Fibroblast of skin of left quadriceps (primary cell): ENCODE data around the gene WDR35.

Experiments
- DNase-seq, 2 experiments: peaks; one replicate each; pipeline ENCODE4 v3.0.0-alpha.2; 2013; ENCODE audit warnings: low read depth in 2 of 2

Gene WDR35

DNA sequence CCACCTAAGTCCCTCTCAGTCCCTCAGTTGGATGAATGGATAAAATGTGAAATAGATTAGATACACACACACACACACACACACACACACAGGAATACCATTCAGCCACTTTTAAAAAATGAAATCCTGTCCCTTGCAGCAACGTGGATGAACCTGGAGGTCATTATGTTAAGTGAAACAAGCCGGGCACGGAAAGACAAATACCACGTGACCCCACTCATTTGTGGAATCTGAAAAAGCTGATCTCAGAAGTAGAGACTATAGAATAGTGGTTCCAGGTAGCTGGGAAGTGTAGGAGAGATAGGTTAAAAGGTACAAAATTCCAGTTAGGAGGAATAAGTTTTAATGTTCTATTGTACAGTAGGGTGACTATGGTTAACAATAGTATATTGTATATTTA is 119.1 kb downstream of the WDR35 start:
- DNase-seq: no peak

DNA sequence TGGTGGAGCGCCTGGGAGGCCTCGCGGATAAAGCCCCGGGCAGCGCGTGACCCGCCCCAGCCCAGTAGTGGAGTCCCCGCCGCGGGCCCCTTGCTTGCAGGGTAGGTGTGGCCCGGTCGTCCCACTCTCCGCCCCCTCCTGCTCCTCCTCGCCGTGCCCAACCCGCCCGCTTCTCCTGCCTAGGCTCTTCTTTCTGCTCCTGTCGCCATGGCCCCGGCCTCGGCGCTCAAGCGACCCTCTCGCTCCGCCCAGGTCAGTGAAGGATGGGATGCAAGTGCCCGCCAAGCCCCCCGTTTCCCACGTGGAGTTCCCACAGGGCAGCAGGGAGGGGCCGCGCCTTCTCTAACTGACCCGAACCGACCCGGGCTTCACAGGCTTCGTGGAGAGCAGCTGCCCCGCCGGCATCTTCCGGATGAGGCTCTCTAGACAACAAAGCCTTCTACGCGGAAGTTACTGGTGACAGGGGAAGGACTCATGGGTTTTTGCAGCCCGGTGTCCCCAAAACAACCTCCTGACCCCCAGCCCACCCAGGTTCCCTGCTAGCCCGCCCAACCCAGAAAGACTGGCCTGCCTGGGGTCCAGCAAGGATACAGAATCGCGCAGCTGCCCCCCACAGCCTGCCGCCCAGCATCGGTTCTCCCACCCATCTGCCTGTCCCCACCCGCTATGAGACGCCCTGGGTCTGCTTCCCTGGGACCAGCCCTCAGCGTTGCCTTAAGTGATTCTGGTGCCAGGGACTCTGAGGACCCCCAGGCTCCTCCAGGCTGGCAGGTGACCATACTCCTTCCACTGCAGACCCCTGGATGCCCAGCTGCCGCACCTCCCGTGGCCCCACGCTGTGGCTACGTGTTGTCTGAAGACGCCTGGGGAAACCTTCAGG is 121.0 kb downstream of the WDR35 start:
- DNase-seq: no peak

DNA sequence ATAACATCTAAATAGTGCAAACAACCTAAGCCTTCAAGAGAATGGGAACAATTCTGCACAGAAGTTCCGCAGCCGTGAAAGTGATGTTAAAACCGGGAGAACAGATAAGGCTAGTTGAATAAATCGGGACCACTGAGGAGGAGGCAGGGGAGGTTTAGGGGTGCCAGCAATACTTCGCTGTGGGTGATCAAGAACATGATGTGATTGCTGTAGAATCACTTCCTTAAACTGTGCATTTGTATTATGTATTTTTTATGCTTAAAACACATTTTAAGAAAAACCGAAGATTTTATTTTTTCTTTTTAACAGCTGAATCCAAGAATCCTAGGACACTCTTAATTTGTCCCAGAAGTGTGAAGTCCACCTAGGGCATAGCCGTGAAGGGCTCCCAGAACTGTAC is 121.7 kb downstream of the WDR35 start:
- no peak for DNase-seq

DNA sequence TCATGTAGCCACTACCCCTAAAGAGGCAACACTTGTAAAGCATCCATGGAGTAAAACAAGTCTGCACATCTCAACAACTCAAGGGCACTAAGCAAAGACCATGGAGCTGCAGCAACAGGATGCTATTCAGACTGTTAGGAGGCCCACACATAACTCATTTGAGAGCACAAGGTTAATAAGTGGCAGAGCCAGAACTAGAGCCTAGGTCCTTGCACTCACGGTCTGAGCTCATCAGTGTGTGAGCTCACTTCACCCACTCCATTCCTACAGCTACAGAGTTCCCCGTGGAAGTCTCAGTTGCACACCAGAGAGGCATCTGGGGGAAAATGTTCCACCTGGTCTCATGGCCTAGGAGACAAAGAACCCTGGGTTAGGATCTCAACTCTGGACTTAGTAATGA is 123.1 kb downstream of the WDR35 start:
- DNase-seq: no peak

DNA sequence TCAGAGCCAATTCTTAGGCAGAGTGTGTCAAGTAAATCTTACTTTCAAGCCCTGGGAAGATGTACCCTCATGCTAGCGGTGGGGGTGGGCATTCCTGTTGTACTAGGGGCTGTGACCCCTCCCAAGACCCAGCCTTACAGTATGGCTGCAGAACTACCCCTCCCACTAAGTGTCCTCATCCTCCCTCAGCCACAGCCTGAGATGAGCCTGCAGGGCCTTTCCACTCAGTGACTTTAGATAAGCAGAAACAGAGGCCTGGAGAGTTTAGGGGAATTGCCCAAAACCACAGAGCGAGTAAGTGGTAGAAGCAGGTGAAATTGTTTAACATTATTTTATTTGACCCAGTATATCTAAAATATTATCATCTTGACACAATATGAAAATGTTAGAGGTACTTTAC is 124.8 kb downstream of the WDR35 start:
- DNase-seq: no peak

DNA sequence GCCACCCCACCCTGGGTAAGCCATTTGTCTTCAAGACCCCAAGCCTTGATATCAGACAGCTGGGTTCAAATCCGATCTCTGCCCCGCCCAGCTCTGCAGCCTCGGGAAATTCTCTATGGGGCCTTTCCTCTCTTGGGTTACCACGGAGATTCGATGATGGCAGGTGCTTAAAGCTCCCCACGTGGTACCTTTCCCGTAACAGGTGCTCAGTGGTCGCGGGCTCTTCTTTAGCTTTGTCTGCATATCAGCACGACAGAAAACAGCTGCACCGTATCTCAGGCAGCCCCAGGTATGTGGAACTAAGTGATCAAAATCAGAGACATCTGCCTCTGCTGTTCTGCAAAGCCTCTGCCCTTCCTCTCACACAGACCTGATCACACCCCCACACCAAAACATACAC is 125.5 kb downstream of the WDR35 start:
- DNase-seq: no peak

DNA sequence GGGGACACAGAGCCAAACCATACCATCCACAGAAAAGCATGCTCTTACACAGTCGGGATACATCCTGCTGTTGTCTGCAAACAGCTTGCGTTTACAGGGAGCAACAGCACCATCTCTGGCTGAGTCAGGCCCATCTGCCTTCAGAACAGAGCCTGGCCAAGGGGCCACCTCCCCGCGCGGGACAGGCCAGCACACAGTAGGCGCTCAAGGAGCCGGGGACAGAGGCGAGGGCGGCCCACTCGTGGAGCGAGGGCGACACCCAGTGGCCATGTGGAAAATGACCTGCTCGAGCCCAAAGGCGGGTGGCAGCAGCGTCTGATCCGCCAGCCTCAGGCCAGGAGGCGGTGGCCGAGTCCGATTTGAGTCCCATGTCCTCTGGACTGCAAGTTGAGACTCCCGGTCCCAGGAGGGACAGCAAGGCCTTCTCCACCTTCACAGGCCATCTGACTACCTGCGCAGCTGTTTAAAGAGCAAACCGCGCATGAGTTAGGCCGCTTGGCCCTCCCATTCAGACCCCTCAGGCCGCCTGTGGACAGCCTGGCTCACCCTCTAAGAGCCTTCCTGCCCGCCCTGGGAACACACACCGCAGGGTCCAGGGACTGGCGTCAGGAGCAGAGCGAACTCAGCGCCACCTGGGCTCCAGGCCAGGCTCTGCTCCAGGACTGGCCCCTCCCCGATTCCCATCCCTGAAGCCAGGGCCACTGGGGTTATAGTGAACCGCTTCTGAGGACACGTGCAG is 126.4 kb downstream of the WDR35 start:
- peak; percentile 12 to 15 for DNase-seq

DNA sequence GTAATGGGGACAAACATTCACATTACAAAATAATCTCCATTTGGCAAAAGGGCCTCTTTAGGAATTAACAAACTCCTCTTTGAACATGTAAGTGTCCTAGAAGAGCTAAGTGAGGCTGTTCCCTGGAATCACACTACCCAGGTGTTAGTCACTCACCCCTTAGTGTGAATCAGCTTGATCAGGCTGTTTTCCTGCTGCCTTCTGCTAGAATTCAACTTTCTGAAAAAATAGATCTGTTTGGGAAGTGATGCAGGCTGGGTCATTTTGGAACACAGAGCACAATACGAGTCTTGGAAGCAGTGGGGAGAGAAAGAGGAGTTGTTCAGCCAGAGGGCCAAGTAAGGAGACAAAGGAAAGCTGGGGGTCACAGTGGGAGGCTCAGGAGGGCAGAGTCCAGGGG is 128.1 kb downstream of the WDR35 start:
- DNase-seq: no peak
